ENCODE results near the gene RELN. TPM values are rescaled to one million over a fixed set of nuclear protein-coding genes. Genes with fewer than 3 reads are reported as not detected.
A peak's percentile ranks its signal among the peaks of the same experiment; 100 is the strongest.

Gene RELN
- total and polyA plus RNA-seq, 9 of the 15 experiments (the other 6 are each of a cell fraction or from before 2014, with no cell fraction given) = 12.9 to 43.2 (median 18.1) TPM

GRCh38 chr7:103679151-103680132, 310.0 kb downstream of the RELN start:
- WGBS (ENCODE audit: insufficient coverage, low coverage, missing lambda C conversion rate) = 83% methylated on average over 4 of the region's 4 CpGs
- CTCF ChIA-PET (ENCODE audit: low intra/inter-chr PET ratio) = no interaction called here
- no peak for ATAC-seq

More at GRCh38 chr7:103679151-103680132, 310.0 kb downstream of the RELN start:
- Histone ChIP-seq H3K4me2 (ENCODE audit: insufficient read depth, low read length) (no peak overlapping the region), H3K27ac (ENCODE audit: extremely low read depth, low read depth, low read length) (no peak overlapping the region), H3K27me3 (ENCODE audit: control insufficient read depth in 2 of 2, insufficient read depth in 2 of 2, low read length in 2 of 2) (no peaks in the 10 kb centered on the region), H3K4me3 (no peak overlapping the region), H3K9me1 (ENCODE audit: control insufficient read depth, insufficient read depth, low read length) (no peaks in the 10 kb centered on the region), H2AFZ (ENCODE audit: low read depth, low read length) (0 out of 2 replicates have a peak overlapping the region, but pooled peaks have one; percentile 75), H3K79me2 (ENCODE audit: control insufficient read depth, insufficient read depth, low read length) (no peaks in the 10 kb centered on the region), H3K36me3 (ENCODE audit: control insufficient read depth, insufficient read depth, low read length) (no peaks in the 10 kb centered on the region), H4K20me1 (replicated peaks; ENCODE audit: control insufficient read depth, insufficient read depth, low read length) (no peaks in the 10 kb centered on the region), H3K9ac (ENCODE audit: insufficient read depth in 1 of 2, low read depth in 2 of 2, low read length in 2 of 2) (no peak overlapping the region; a peak in 1 of 4 replicates), H3K4me1 (replicated peaks in 1 of 2; ENCODE audit: control insufficient read depth in 2 of 2, insufficient read depth in 2 of 2, low read length in 2 of 2) (peaks cover 4 to 13% of the 10 kb centered on the region in 2 experiments; a peak in 4 of 5 replicates), H3K9me3 (replicated peaks; ENCODE audit: control insufficient read depth, insufficient read depth, low read depth, low read length) (no peaks in the 10 kb centered on the region)
- intact Hi-C loops (cut with micrococcal nuclease) = no loop called here
- TF ChIP-seq VEZF1 (CRISPR knock-in tag; IDR thresholded peaks at IDR 0.05) = no peak
- TF ChIP-seq CBX3 (IDR thresholded peaks at IDR 0.05; ENCODE audit: borderline replicate concordance in 1 of 2, low read length in 2 of 2) = no peak
- no peak for TF ChIP-seq TGIF2 (CRISPR knock-in tag; IDR thresholded peaks at IDR 0.05)
- no peak for TF ChIP-seq CCNT2 (IDR thresholded peaks at IDR 0.05; ENCODE audit: borderline replicate concordance, extremely low read depth, insufficient read length, low read depth, low read length)
- TF ChIP-seq LEF1 (IDR thresholded peaks at IDR 0.05) = no peak
- no peak for TF ChIP-seq PHTF2 (CRISPR knock-in tag; IDR thresholded peaks at IDR 0.05)
- no peak for TF ChIP-seq XRCC5 (IDR thresholded peaks at IDR 0.05; ENCODE audit: low read depth, low read length)
- TF ChIP-seq, protein P1, sequence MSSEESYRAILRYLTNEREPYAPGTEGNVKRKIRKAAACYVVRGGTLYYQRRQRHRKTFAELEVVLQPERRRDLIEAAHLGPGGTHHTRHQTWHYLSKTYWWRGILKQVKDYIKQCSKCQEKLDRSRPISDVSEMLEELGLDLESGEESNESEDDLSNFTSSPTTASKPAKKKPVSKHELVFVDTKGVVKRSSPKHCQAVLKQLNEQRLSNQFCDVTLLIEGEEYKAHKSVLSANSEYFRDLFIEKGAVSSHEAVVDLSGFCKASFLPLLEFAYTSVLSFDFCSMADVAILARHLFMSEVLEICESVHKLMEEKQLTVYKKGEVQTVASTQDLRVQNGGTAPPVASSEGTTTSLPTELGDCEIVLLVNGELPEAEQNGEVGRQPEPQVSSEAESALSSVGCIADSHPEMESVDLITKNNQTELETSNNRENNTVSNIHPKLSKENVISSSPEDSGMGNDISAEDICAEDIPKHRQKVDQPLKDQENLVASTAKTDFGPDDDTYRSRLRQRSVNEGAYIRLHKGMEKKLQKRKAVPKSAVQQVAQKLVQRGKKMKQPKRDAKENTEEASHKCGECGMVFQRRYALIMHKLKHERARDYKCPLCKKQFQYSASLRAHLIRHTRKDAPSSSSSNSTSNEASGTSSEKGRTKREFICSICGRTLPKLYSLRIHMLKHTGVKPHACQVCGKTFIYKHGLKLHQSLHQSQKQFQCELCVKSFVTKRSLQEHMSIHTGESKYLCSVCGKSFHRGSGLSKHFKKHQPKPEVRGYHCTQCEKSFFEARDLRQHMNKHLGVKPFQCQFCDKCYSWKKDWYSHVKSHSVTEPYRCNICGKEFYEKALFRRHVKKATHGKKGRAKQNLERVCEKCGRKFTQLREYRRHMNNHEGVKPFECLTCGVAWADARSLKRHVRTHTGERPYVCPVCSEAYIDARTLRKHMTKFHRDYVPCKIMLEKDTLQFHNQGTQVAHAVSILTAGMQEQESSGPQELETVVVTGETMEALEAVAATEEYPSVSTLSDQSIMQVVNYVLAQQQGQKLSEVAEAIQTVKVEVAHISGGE (CRISPR knock-in tag; IDR thresholded peaks at IDR 0.05) = no peak
- TF ChIP-seq, protein P2, sequence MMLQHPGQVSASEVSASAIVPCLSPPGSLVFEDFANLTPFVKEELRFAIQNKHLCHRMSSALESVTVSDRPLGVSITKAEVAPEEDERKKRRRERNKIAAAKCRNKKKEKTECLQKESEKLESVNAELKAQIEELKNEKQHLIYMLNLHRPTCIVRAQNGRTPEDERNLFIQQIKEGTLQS (IDR thresholded peaks at IDR 0.05) = no peak
- TF ChIP-seq, protein P2 (CRISPR knock-in tag; conservative IDR thresholded peaks at IDR 0.05) = no peak
- no peak for TF ChIP-seq FOXA1 (IDR thresholded peaks at IDR 0.05; ENCODE audit: borderline replicate concordance)
- no peak for FAIRE-seq
- POLR2A ChIA-PET = interaction anchor here (0.9 to 1.8 kb wide), 5 partner anchors 8 to 16 kb away, joined by 3 to 10 read pairs (median 4); no protein-coding TSS in a partner anchor
- in situ Hi-C loops (cut with MboI) = no loop called here
- DNase-seq (ENCODE audit: extremely low read depth in 1 of 4, low spot score in 3 of 4) = no peak
- BruUV-seq (replicated peaks) = no TSS peak
